22Rv1 (cell line): ENCODE measurements around the gene XYLB.

Source experiments
- H3K27ac ChIP-seq: fragments of 450-650 bp; 2 replicates; pipeline ENCODE4 v1.5.1; 2017
- CTCF ChIP-seq: fragments of 450-650 bp; IDR thresholded peaks from 2 replicates; pipeline ENCODE4 v1.5.1; 2017; ENCODE audit warnings: mild to moderate bottlenecking
- ZFX ChIP-seq: fragments of 450-650 bp; IDR thresholded peaks from 2 replicates; pipeline ENCODE4 v1.6.1; 2017; ENCODE audit warnings: antibody characterized with exemption, borderline replicate concordance

Gene XYLB

DNA sequence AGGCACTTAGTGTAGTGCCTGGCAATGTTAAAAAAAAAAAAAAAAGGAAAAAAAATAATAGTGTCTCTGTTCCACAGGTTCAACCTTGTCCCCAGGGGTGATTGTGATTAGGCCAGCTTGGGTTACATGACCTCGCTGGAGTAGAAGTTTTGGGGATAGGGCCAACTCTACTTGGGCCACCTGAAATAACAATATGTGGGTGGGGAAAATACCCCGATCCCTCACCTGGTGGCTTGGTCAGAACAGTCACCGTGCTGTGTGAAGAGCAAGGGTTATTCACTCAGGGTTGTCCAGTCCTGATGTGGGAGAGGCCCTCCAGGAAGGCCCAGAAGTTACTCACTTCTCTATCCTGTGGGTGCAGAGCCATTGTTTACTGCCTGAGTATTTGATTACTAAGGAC is 19.5 kb downstream of the XYLB start:
- no peak for TF ChIP-seq CTCF
- TF ChIP-seq ZFX, result no peak
- no peak overlapping the region for H3K27ac ChIP-seq

GRCh38 chr3:38367779-38368178 is 21.2 kb downstream of the XYLB start:
- H3K27ac ChIP-seq, result no peak overlapping the region
- TF ChIP-seq CTCF (no peak), ZFX (no peak)

DNA sequence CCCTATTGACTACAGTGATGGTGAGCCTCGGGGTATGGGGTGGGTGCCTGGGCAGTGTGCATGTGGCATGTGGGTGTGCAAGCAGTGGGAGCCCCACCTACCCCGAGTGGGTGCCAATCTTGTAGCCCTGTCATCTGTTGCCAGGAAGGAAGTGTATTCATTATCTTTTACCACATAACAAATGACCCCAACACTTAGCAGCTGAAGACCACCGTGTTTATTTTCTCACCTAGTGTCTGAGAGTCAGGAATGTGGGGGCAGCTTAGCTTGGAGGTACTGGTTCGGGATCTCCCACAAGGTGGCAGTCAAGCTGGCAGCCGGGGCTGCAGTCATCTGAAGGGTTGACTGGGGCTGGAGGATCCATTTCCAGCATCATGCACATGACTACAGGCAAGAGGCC is 21.7 kb downstream of the XYLB start:
- TF ChIP-seq CTCF, result no peak
- no peak overlapping the region for H3K27ac ChIP-seq

DNA sequence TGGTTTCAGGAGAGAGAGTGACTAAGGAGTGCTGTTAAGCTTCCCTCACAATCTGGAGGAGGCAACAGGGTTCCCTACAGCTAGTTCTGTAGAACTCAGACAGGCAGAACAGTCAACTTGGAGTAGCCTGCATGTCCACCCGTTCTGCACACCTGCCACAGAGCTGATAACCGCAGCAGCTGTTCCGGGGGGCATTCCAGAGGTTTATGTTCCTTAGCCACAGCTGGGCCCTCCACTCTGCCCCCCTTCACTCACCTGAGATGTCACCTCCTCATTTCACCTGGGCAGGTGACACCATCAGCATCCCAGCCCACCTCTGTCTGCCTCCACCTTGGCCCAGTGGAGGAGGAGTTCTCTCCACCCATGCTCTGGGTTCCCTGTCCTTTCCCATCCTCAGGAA is 22.6 kb downstream of the XYLB start:
- TF ChIP-seq CTCF (no peak), ZFX (no peak)
- H3K27ac ChIP-seq, result no peak overlapping the region

DNA sequence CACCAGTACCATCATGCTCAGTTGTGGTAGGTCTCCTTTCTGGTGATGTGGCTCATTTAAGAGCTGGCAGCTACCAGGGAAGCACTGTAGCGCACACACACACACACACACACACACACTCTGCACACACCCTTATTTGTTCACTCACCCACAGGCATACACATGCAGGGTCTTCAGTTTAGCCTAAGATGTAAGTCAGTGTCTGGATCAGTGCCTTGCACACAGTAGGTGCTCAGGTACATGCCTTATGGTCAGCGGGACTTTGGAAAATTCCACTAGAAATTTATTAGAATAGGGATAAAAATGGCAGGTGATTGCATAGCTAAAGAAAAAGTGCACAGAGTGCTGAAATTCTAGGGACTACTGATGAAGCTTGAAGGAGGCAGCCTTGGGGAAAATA is 23.6 kb downstream of the XYLB start:
- TF ChIP-seq CTCF (no peak), ZFX (no peak)
- no peak overlapping the region for H3K27ac ChIP-seq

- TF ChIP-seq ZFX, result no peak
- no peak for TF ChIP-seq CTCF
- no peak overlapping the region for H3K27ac ChIP-seq
Observed at GRCh38 chr3:38370861-38371260, 24.3 kb downstream of the XYLB start.

DNA sequence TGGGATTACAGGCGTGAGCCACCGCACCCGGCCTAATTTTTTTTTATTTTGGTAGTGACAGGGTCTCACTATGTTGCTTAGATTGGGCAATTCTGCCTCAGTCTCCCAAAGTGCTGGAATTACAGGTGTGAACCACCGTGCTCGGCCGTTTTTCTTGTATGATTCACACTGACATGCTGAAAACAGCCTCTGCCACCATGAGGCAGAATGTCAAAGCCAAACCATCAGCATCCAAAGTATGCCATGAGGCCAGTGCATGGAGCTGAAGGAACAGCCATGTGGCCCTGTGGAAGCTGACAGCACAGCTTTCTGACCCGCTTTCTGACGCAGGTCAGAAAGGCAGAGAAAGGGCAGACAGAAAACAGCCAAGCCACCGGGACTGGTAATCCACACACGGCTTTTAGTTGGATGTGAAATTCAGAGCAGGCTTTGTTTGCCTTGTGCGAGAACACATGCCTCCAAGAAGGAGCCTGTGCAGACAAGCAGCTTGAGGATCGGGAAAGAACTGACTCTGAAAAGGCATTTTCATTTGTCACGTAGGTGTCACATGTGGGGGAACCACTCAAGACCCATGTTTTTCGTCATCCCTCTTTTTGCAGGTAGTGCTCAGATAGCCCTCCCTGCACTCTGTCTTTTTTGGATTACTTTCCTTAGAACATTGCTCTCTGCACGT is 25.1 kb downstream of the XYLB start:
- no peak for TF ChIP-seq CTCF
- no peak for TF ChIP-seq ZFX

More for the DNA sequence above, 25.1 kb downstream of the XYLB start:
- H3K27ac ChIP-seq, result no peak overlapping the region
